HCT116 (cell line): Measurements from ENCODE around the gene LMBR1. TPM values are rescaled to one million over a fixed set of nuclear protein-coding genes. Genes with fewer than 3 reads are reported as not detected.

Experiments
- ATAC-seq: fragments of 200-7000 bp; cut with Tn5 transposase; 2 replicates; pipeline ENCODE4 v1.9.1; 2020; ENCODE audit warnings: mild to moderate bottlenecking, moderate library complexity
- BruUV-seq: library from RNA; stranded (reverse); fragments of 400-500 nt; replicated peaks from 2 replicates; lab custom pipeline; 2021; lab: Mats Ljungman, UMichigan
- CTCF ChIA-PET: fragments of 300-600 bp; sonication (Branson Sonifier 250); formaldehyde crosslinking; loops from one replicate; lab custom pipeline; 2021; ENCODE audit warnings: antibody characterized with exemption; lab: Charles Lee
- POLR2A ChIA-PET: fragments of 300-600, 350-600 bp; sonication (Branson Sonifier 250); formaldehyde crosslinking; loops from one replicate; lab custom pipeline; 2021; ENCODE audit warnings: antibody characterized with exemption; lab: Charles Lee
- RAD21 ChIA-PET, 2 experiments: fragments of 300-600 bp; sonication (Branson Sonifier 250); formaldehyde crosslinking; loops; one replicate each; lab custom pipeline; 2023; ENCODE audit warnings: low total read pairs in 2 of 2; ENCODE audit not compliant: uncharacterized antibody in 2 of 2, unreplicated experiment in 2 of 2, low non-redundant PET in 1 of 2; lab: Charles Lee
- DNase-seq: peaks from one replicate; pipeline ENCODE4 v3.0.0-alpha.2; 2010; ENCODE audit warnings: low read depth, low spot score
- H2AFZ ChIP-seq: fragments of 200-600 bp; shearing (Covaris generic), sonication (generic); 2 replicates; pipeline ENCODE4 v1.6.1; 2017; ENCODE audit warnings: low read depth, mixed run types, mixed read lengths, antibody characterized with exemption, low read length; ENCODE audit not compliant: poor library complexity, severe bottlenecking
- H3K27ac ChIP-seq: 2 replicates; pipeline ENCODE4 v1.5.1; 2012; ENCODE audit warnings: low read depth, low read length
- H3K27me3 ChIP-seq: fragments of 200-600 bp; sonication (generic); 2 replicates; pipeline ENCODE4 v1.6.1; 2016; ENCODE audit warnings: mixed run types, low read length, mixed read lengths; ENCODE audit not compliant: insufficient read depth
- H3K36me3 ChIP-seq, 2 experiments: fragments of 200-500 bp in 1 of 2; fragments of 200-600 bp in 1 of 2; sonication (Bioruptor generic) in 1 of 2; sonication (generic) in 1 of 2; 2 replicates each; pipeline versions ENCODE4 v1.5.1 to v1.6.1; 2014 to 2016; ENCODE audit warnings: low read length in 2 of 2, inconsistent platforms in 1 of 2, mixed read lengths in 1 of 2, mixed run types in 1 of 2; ENCODE audit not compliant: insufficient read depth in 2 of 2, control insufficient read depth in 1 of 2
- H3K4me1 ChIP-seq, 2 experiments: fragments of 200-600 bp in 1 of 2; sonication (generic) in 1 of 2; 2 replicates each; pipeline versions ENCODE4 v1.5.1 to v1.6.1; 2012 to 2017; ENCODE audit warnings: low read length in 2 of 2, inconsistent platforms in 1 of 2, mild to moderate bottlenecking in 1 of 2, mixed read lengths in 1 of 2, mixed run types in 1 of 2, moderate library complexity in 1 of 2; ENCODE audit not compliant: insufficient read depth in 2 of 2, control insufficient read depth in 1 of 2
- H3K4me2 ChIP-seq: fragments of 200-600 bp; sonication (generic); 2 replicates; pipeline ENCODE4 v1.6.1; 2017; ENCODE audit warnings: mixed run types, low read length, mixed read lengths
- H3K4me3 ChIP-seq, 2 experiments: fragments of 200-600 bp in 1 of 2; sonication (generic) in 1 of 2; replicated peaks in 1 of 2; 2 replicates each; pipeline ENCODE4 v1.5.1; 2011 to 2016; ENCODE audit warnings: low read length in 2 of 2, control low read depth in 1 of 2, low read depth in 1 of 2, mild to moderate bottlenecking in 1 of 2, mixed read lengths in 1 of 2, mixed run types in 1 of 2
- H3K79me2 ChIP-seq: fragments of 200-600 bp; sonication (generic); 2 replicates; pipeline ENCODE4 v1.6.1; 2017; ENCODE audit warnings: mild to moderate bottlenecking, mixed run types, low read length, moderate library complexity, mixed read lengths; ENCODE audit not compliant: insufficient read depth
- H3K9ac ChIP-seq: fragments of 200-600 bp; sonication (generic); 2 replicates; pipeline ENCODE4 v1.6.1; 2016; ENCODE audit warnings: low read length, mixed read lengths
- H3K9me2 ChIP-seq: fragments of 200-600 bp; sonication (generic), shearing (Covaris generic); 2 replicates; pipeline ENCODE4 v1.6.1; 2017; ENCODE audit warnings: mixed run types, mild to moderate bottlenecking, moderate library complexity; ENCODE audit not compliant: insufficient read depth
- H3K9me3 ChIP-seq, 2 experiments: fragments of 200-500 bp in 1 of 2; fragments of 200-600 bp in 1 of 2; sonication (Bioruptor generic) in 1 of 2; sonication (generic) in 1 of 2; 2 replicates each; pipeline ENCODE4 v1.6.1; 2014 to 2017; ENCODE audit warnings: low read length in 2 of 2, mixed read lengths in 2 of 2, inconsistent platforms in 1 of 2, low read depth in 1 of 2, mild to moderate bottlenecking in 1 of 2, mixed run types in 1 of 2, moderate library complexity in 1 of 2; ENCODE audit not compliant: control insufficient read depth in 1 of 2, insufficient read depth in 1 of 2
- H4K20me1 ChIP-seq: fragments of 200-600 bp; sonication (generic), shearing (Covaris generic); 2 replicates; pipeline ENCODE4 v1.6.1; 2017; ENCODE audit warnings: mixed run types, mild to moderate bottlenecking, moderate library complexity; ENCODE audit not compliant: insufficient read depth
- ATF3 ChIP-seq: IDR thresholded peaks from 2 replicates; pipeline ENCODE4 v1.6.1; 2012
- EGR1 ChIP-seq: IDR thresholded peaks from 2 replicates; pipeline ENCODE4 v1.6.1; 2012; ENCODE audit warnings: low read depth
- ELF1 ChIP-seq: IDR thresholded peaks from 2 replicates; pipeline ENCODE4 v1.6.1; 2012; ENCODE audit warnings: low read depth, borderline replicate concordance
- FOSL1 ChIP-seq: IDR thresholded peaks from 2 replicates; pipeline ENCODE4 v1.6.1; 2012; ENCODE audit warnings: low read depth
- JUND ChIP-seq: IDR thresholded peaks from 2 replicates; pipeline ENCODE4 v1.6.1; 2012
- MAX ChIP-seq: IDR thresholded peaks from 2 replicates; pipeline ENCODE4 v1.6.1; 2012
- POLR2A ChIP-seq: IDR thresholded peaks from 2 replicates; pipeline ENCODE4 v1.7.0; 2011; ENCODE audit warnings: borderline replicate concordance; ENCODE audit not compliant: insufficient read depth, insufficient read length; ENCODE audit errors: extremely low read depth
- RAD21 ChIP-seq: IDR thresholded peaks from 2 replicates; pipeline ENCODE4 v1.6.1; 2012; ENCODE audit warnings: low read depth, mild to moderate bottlenecking
- SIN3A ChIP-seq: IDR thresholded peaks from 2 replicates; pipeline ENCODE4 v1.6.1; 2012; ENCODE audit warnings: low read depth
- SP1 ChIP-seq: IDR thresholded peaks from 2 replicates; pipeline ENCODE4 v1.6.1; 2012; ENCODE audit warnings: low read depth
- SRF ChIP-seq: IDR thresholded peaks from 2 replicates; pipeline ENCODE4 v1.6.1; 2012; ENCODE audit warnings: low read depth
- TCF7L2 ChIP-seq: IDR thresholded peaks from 2 replicates; pipeline ENCODE4 v1.7.0; 2011; ENCODE audit warnings: borderline replicate concordance, inconsistent platforms; ENCODE audit not compliant: insufficient read depth, insufficient read length; ENCODE audit errors: extremely low read depth
- YY1 ChIP-seq: IDR thresholded peaks from 2 replicates; pipeline ENCODE4 v1.6.1; 2011; ENCODE audit warnings: low read length, low read depth, moderate library complexity, mild to moderate bottlenecking; ENCODE audit not compliant: insufficient replicate concordance; ENCODE audit errors: extremely low read depth
- ZFX ChIP-seq: fragments of 450-650 bp; IDR thresholded peaks from 2 replicates; pipeline ENCODE4 v1.6.1; 2017
- ZNF274 ChIP-seq: fragments of 200-500 bp; sonication (Bioruptor generic); IDR thresholded peaks from 2 replicates; pipeline ENCODE4 v1.6.1; 2014; ENCODE audit warnings: mild to moderate bottlenecking, low read depth, low read length, inconsistent platforms
- intact Hi-C: fragments of 100-400 bp; cut with micrococcal nuclease; formaldehyde crosslinking; loops from 2 replicates; pipeline ENCODE4 v1.10.0; 2022
- total RNA-seq: library from RNA; stranded (reverse); gene quantifications from one replicate; pipeline ENCODE4 v1.2.1, GENCODE V29; 2021; ENCODE audit not compliant: unreplicated experiment
- TF ChIP-seq, protein P1 (sequence below): IDR thresholded peaks from 2 replicates; pipeline ENCODE4 v1.6.1; 2012; ENCODE audit warnings: low read depth
- TF ChIP-seq, protein P2 (sequence below), 3 experiments: fragments of 200-600 bp in 1 of 3; sonication (generic) in 1 of 3; IDR thresholded peaks in 2 of 3; conservative IDR thresholded peaks in 1 of 3; 2 replicates each; pipeline ENCODE4 v1.5.1; 2012 to 2017; ENCODE audit warnings: low read depth in 2 of 3, low read length in 2 of 3, antibody characterized with exemption in 1 of 3, borderline replicate concordance in 1 of 3, control low read depth in 1 of 3, mild to moderate bottlenecking in 1 of 3, mixed read lengths in 1 of 3, mixed run types in 1 of 3, moderate library complexity in 1 of 3; ENCODE audit not compliant: insufficient read depth in 1 of 3
- TF ChIP-seq, protein P3 (sequence below): IDR thresholded peaks from 2 replicates; pipeline ENCODE4 v1.6.1; 2011; ENCODE audit warnings: mild to moderate bottlenecking, low read length, moderate library complexity; ENCODE audit not compliant: insufficient replicate concordance; ENCODE audit errors: extremely low read depth

The LMBR1 gene
- total RNA-seq, 1 experiment from 2014 or later: 84.0 TPM

DNA sequence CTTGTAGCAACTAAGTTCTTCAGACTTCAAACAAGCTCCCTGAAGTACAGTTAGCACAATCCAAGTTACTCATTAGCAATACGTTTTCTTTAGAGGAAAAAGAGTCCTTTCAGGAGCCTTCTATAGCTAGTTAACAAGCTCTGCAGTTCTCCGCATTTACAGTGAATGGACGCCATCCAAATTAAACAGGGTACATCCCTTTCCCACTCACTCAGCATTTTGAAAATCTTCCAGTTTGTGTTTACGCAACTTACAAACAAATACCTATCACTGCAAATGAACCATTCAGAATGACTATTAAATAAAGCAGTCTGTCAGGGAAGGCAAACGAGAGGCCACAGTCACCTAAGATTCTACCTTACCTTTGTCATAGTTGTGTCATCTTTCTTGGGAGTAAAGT lies 167.9 kb downstream of the LMBR1 start:
- no peaks in the 10 kb centered on the region for H3K79me2 ChIP-seq
- intact Hi-C loops: no loop called here
- no peaks in the 10 kb centered on the region for H3K36me3 ChIP-seq
- no peak for TF ChIP-seq POLR2A
- no peak for TF ChIP-seq YY1
- TF ChIP-seq SIN3A: no peak
- TF ChIP-seq, protein P1, sequence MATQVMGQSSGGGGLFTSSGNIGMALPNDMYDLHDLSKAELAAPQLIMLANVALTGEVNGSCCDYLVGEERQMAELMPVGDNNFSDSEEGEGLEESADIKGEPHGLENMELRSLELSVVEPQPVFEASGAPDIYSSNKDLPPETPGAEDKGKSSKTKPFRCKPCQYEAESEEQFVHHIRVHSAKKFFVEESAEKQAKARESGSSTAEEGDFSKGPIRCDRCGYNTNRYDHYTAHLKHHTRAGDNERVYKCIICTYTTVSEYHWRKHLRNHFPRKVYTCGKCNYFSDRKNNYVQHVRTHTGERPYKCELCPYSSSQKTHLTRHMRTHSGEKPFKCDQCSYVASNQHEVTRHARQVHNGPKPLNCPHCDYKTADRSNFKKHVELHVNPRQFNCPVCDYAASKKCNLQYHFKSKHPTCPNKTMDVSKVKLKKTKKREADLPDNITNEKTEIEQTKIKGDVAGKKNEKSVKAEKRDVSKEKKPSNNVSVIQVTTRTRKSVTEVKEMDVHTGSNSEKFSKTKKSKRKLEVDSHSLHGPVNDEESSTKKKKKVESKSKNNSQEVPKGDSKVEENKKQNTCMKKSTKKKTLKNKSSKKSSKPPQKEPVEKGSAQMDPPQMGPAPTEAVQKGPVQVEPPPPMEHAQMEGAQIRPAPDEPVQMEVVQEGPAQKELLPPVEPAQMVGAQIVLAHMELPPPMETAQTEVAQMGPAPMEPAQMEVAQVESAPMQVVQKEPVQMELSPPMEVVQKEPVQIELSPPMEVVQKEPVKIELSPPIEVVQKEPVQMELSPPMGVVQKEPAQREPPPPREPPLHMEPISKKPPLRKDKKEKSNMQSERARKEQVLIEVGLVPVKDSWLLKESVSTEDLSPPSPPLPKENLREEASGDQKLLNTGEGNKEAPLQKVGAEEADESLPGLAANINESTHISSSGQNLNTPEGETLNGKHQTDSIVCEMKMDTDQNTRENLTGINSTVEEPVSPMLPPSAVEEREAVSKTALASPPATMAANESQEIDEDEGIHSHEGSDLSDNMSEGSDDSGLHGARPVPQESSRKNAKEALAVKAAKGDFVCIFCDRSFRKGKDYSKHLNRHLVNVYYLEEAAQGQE: no peak
- no peak for TF ChIP-seq ATF3
- TF ChIP-seq ZFX: no peak
- no peak for TF ChIP-seq TCF7L2
- TF ChIP-seq MAX: no peak
- TF ChIP-seq JUND: no peak
- TF ChIP-seq EGR1: no peak
- TF ChIP-seq, protein P2, sequence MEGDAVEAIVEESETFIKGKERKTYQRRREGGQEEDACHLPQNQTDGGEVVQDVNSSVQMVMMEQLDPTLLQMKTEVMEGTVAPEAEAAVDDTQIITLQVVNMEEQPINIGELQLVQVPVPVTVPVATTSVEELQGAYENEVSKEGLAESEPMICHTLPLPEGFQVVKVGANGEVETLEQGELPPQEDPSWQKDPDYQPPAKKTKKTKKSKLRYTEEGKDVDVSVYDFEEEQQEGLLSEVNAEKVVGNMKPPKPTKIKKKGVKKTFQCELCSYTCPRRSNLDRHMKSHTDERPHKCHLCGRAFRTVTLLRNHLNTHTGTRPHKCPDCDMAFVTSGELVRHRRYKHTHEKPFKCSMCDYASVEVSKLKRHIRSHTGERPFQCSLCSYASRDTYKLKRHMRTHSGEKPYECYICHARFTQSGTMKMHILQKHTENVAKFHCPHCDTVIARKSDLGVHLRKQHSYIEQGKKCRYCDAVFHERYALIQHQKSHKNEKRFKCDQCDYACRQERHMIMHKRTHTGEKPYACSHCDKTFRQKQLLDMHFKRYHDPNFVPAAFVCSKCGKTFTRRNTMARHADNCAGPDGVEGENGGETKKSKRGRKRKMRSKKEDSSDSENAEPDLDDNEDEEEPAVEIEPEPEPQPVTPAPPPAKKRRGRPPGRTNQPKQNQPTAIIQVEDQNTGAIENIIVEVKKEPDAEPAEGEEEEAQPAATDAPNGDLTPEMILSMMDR (IDR thresholded peaks at IDR 0.05 in 2 of 3, conservative IDR thresholded peaks at IDR 0.05 in 1 of 3; ENCODE audit: borderline replicate concordance in 1 of 3, insufficient read depth in 1 of 3, low read depth in 2 of 3, low read length in 2 of 3): no peak
- no peak for TF ChIP-seq RAD21
- TF ChIP-seq ELF1: no peak
- no peak for TF ChIP-seq SRF
- TF ChIP-seq, protein P3, sequence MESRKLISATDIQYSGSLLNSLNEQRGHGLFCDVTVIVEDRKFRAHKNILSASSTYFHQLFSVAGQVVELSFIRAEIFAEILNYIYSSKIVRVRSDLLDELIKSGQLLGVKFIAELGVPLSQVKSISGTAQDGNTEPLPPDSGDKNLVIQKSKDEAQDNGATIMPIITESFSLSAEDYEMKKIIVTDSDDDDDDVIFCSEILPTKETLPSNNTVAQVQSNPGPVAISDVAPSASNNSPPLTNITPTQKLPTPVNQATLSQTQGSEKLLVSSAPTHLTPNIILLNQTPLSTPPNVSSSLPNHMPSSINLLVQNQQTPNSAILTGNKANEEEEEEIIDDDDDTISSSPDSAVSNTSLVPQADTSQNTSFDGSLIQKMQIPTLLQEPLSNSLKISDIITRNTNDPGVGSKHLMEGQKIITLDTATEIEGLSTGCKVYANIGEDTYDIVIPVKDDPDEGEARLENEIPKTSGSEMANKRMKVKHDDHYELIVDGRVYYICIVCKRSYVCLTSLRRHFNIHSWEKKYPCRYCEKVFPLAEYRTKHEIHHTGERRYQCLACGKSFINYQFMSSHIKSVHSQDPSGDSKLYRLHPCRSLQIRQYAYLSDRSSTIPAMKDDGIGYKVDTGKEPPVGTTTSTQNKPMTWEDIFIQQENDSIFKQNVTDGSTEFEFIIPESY: no peak
- no peak for TF ChIP-seq SP1
- no peak for TF ChIP-seq FOSL1
- TF ChIP-seq ZNF274: no peak
- DNase-seq (no peak), ATAC-seq (no peak)
- H3K9ac ChIP-seq: no peak overlapping the region
- peaks cover 5% of the 10 kb centered on the region; the same call in 1 of the 2 replicates for H4K20me1 ChIP-seq
- no peaks in the 10 kb centered on the region for H3K9me2 ChIP-seq
- H2AFZ ChIP-seq: no peak overlapping the region
- H3K4me1 ChIP-seq: no peaks in the 10 kb centered on the region
- ChIA-PET POLR2A (no interaction called here), CTCF (no interaction called here), RAD21 (no interaction called here)
- no peaks in the 10 kb centered on the region for H3K9me3 ChIP-seq
- no peak overlapping the region for H3K27ac ChIP-seq
- BruUV-seq: no TSS peak
- H3K4me2 ChIP-seq: no peak overlapping the region
- no peaks in the 10 kb centered on the region for H3K27me3 ChIP-seq
- no peak overlapping the region for H3K4me3 ChIP-seq
